Measurements from ENCODE around the gene CTNNBL1. TPM values are rescaled to one million over a fixed set of nuclear protein-coding genes. Genes with fewer than 3 reads are reported as not detected.

CTNNBL1 gene
- total RNA-seq, 1 donor from 2014 or later, result 67.0 TPM

DNA sequence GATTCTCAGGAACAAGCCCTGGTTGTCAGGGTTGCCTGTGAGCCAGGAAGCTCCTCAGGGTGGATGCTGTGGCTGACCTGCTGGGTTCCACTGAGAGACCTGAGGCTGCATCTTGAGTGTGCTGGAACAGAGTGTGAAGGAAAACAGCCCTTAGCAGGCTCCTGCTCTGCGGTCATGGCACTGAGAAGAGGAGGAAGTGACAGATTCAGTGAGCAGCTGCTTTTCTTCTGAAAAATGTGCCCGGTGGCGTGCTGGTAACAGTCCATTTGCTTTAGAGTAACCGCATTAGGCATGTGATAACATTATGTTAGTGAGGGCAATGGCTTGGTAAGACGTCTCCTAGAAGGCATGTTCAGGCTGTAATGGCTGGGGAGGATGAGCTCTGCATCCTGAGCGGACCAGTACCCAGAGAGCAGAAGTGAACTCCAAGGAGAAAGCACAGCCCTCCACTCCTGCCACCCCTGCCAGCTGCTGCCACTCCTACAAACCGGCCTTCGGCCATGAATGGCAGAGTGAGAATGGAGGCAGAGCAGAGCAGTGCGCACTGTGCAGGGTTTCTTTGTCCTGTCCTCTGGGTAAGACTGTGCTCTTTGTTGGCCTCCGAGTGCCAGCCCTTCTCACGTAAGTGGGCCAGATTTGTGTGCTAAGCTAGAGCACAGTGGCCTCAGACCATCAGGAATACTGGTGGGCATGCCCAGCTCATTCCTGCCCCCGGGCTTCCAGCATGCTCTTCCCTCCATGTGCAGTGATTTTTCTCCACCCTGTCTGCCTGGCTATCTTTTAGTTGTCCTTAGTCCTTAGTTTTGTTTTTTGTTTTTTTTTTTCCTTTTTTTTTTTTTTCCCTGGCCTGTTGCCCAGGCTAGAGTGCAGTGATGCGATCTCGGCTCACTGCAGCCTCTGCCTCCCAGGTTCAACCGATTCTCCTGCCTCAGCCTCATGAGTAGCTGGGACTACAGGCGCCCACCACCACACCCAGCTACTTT lies 111.0 kb downstream of the CTNNBL1 start:
- no peak for FAIRE-seq

DNA sequence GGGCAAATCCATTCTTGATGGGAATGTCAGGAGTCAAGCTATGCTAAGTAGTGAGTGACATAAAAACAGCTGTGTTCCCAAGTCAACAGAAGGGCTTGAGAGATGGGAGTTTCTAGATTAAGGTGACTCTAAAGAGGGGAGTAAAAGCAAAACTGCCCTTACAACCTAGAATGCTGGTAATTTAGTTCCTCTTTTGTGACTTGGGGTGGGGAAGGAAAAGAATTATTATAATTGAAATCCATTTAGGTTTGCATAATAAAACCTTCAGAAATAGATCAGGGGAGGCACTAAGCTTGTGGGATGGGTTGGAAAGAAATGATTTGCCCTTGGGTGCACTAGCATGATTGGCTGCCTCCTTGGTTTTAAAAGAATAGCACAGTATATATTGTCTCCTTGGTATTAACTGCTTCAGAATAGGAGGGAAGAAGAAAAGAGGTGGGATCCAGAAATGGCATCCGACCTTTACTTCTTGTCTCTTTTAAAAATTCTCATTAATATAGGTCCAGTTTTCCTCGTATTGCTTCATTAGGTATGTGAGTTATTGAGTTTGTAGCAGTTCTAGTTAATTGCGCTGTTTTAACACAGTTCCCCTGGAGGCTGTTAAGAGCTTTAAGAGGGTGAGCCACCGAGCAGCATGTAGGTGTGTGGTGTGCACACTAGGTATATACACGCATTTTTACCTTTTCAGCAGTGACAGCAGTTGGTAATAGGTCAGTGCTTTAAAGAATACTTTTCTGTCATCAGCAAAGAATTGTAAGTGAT lies 113.8 kb downstream of the CTNNBL1 start:
- no peak overlapping the region for H3K27ac ChIP-seq (ENCODE audit: low read depth, low read length)
- H3K27me3 Mint-ChIP-seq (ENCODE audit: low read depth, unreplicated experiment), result no peaks in the 10 kb centered on the region

More for the DNA sequence above, 111.0 kb downstream of the CTNNBL1 start:
- no peaks in the 10 kb centered on the region for H3K9me3 Mint-ChIP-seq (ENCODE audit: unreplicated experiment)
- DNase-seq (ENCODE audit: low read depth), result no peak
- Histone ChIP-seq H3K79me2 (ENCODE audit: insufficient read depth, low read length) (no peaks in the 10 kb centered on the region), H3K27me3 (ENCODE audit: insufficient read depth, low read length) (no peaks in the 10 kb centered on the region), H4K20me1 (ENCODE audit: insufficient read depth, low read length) (peaks cover 13% of the 10 kb centered on the region), H3K4me2 (ENCODE audit: low read length) (no peak overlapping the region), H3K4me1 (ENCODE audit: insufficient read depth, low read length) (no peaks in the 10 kb centered on the region), H3K9me3 (ENCODE audit: insufficient read depth, low read depth, low read length) (no peaks in the 10 kb centered on the region), H3K9ac (ENCODE audit: low read length) (no peak overlapping the region), H3K36me3 (ENCODE audit: insufficient read depth, low read length) (no peaks in the 10 kb centered on the region), H3K4me3 (ENCODE audit: insufficient read depth, low read depth, low read length) (no peak overlapping the region), H2AFZ (ENCODE audit: low read depth, low read length) (no peak overlapping the region), H3K27ac (ENCODE audit: low read depth, low read length) (no peak overlapping the region)
- H3K4me3 Mint-ChIP-seq (ENCODE audit: unreplicated experiment), result no peak overlapping the region
- no peak overlapping the region for H3K27ac Mint-ChIP-seq (ENCODE audit: unreplicated experiment)
- H3K4me1 Mint-ChIP-seq (ENCODE audit: low read depth, unreplicated experiment), result peaks cover 11% of the 10 kb centered on the region
- TF ChIP-seq, protein P1, sequence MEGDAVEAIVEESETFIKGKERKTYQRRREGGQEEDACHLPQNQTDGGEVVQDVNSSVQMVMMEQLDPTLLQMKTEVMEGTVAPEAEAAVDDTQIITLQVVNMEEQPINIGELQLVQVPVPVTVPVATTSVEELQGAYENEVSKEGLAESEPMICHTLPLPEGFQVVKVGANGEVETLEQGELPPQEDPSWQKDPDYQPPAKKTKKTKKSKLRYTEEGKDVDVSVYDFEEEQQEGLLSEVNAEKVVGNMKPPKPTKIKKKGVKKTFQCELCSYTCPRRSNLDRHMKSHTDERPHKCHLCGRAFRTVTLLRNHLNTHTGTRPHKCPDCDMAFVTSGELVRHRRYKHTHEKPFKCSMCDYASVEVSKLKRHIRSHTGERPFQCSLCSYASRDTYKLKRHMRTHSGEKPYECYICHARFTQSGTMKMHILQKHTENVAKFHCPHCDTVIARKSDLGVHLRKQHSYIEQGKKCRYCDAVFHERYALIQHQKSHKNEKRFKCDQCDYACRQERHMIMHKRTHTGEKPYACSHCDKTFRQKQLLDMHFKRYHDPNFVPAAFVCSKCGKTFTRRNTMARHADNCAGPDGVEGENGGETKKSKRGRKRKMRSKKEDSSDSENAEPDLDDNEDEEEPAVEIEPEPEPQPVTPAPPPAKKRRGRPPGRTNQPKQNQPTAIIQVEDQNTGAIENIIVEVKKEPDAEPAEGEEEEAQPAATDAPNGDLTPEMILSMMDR (IDR thresholded peaks at IDR 0.05; ENCODE audit: insufficient read depth, low read depth, low read length), result no peak
- TF ChIP-seq EZH2 (IDR thresholded peaks at IDR 0.05; ENCODE audit: insufficient read depth, low read length), result no peak
- no peaks in the 10 kb centered on the region for H3K27me3 Mint-ChIP-seq (ENCODE audit: low read depth, unreplicated experiment)
- no peaks in the 10 kb centered on the region for H3K36me3 Mint-ChIP-seq (ENCODE audit: low read depth, unreplicated experiment)

More for the DNA sequence above, 113.8 kb downstream of the CTNNBL1 start:
- Histone ChIP-seq H4K20me1 (ENCODE audit: insufficient read depth, low read length) (peaks cover 24% of the 10 kb centered on the region), H3K4me2 (ENCODE audit: low read length) (no peak overlapping the region), H2AFZ (ENCODE audit: low read depth, low read length) (no peak overlapping the region), H3K36me3 (ENCODE audit: insufficient read depth, low read length) (no peaks in the 10 kb centered on the region), H3K4me3 (ENCODE audit: insufficient read depth, low read depth, low read length) (no peak overlapping the region), H3K27me3 (ENCODE audit: insufficient read depth, low read length) (no peaks in the 10 kb centered on the region), H3K9me3 (ENCODE audit: insufficient read depth, low read depth, low read length) (no peaks in the 10 kb centered on the region), H3K9ac (ENCODE audit: low read length) (no peak overlapping the region), H3K79me2 (ENCODE audit: insufficient read depth, low read length) (no peaks in the 10 kb centered on the region), H3K4me1 (ENCODE audit: insufficient read depth, low read length) (no peaks in the 10 kb centered on the region)
- no peaks in the 10 kb centered on the region for H3K9me3 Mint-ChIP-seq (ENCODE audit: unreplicated experiment)
- DNase-seq (ENCODE audit: low read depth), result no peak
- no peak overlapping the region for H3K27ac Mint-ChIP-seq (ENCODE audit: unreplicated experiment)
- no peak for FAIRE-seq
- peaks cover 7% of the 10 kb centered on the region for H3K36me3 Mint-ChIP-seq (ENCODE audit: low read depth, unreplicated experiment)
- H3K4me1 Mint-ChIP-seq (ENCODE audit: low read depth, unreplicated experiment), result peaks cover 11% of the 10 kb centered on the region
- no peak overlapping the region for H3K4me3 Mint-ChIP-seq (ENCODE audit: unreplicated experiment)
- TF ChIP-seq, protein P1 (IDR thresholded peaks at IDR 0.05; ENCODE audit: insufficient read depth, low read depth, low read length), result no peak
- TF ChIP-seq EZH2 (IDR thresholded peaks at IDR 0.05; ENCODE audit: insufficient read depth, low read length), result no peak
